ENCODE data around the gene HOXB3.
"Not testable (repeated sequence)": the region's sequence is repeated elsewhere in the genome, so short reads cannot be mapped to it uniquely, and the experiment has no call there.

HOXB3 gene

GRCh38 chr17:48539177-48539576, 50.9 kb downstream of the HOXB3 start:
- Histone ChIP-seq H3K27ac (ENCODE audit: low read length) (no peak overlapping the region), H4K20me1 (ENCODE audit: insufficient read depth, low read length) (no peaks in the 10 kb centered on the region), H3K4me1 (ENCODE audit: insufficient read depth, low read length) (no peaks in the 10 kb centered on the region), H3K4me2 (ENCODE audit: insufficient read depth, low read length) (no peak overlapping the region), H2AFZ (ENCODE audit: low read depth, low read length) (no peak overlapping the region), H3K9ac (ENCODE audit: low read depth, low read length) (no peak overlapping the region), H3K9me3 (ENCODE audit: insufficient read depth, low read length, severe bottlenecking) (no peaks in the 10 kb centered on the region), H3K27me3 (ENCODE audit: insufficient read depth, low read length, poor library complexity) (peaks cover 16% of the 10 kb centered on the region), H3K4me3 (ENCODE audit: low read depth in 1 of 2, low read length in 2 of 2) (no peak overlapping the region), H3K36me3 (ENCODE audit: insufficient read depth, low read length) (no peaks in the 10 kb centered on the region), H3K79me2 (ENCODE audit: insufficient read depth, low read length) (no peaks in the 10 kb centered on the region)
- TF ChIP-seq CTCF (IDR thresholded peaks at IDR 0.05; ENCODE audit: borderline replicate concordance, extremely low read depth, low read length, poor library complexity, severe bottlenecking) = no peak
- TF ChIP-seq EZH2 (IDR thresholded peaks at IDR 0.05; ENCODE audit: borderline replicate concordance, low read depth, low read length, severe bottlenecking) = no peak
- no peak for DNase-seq
- no peak for ATAC-seq (ENCODE audit: insufficient read depth, low read depth)

DNA sequence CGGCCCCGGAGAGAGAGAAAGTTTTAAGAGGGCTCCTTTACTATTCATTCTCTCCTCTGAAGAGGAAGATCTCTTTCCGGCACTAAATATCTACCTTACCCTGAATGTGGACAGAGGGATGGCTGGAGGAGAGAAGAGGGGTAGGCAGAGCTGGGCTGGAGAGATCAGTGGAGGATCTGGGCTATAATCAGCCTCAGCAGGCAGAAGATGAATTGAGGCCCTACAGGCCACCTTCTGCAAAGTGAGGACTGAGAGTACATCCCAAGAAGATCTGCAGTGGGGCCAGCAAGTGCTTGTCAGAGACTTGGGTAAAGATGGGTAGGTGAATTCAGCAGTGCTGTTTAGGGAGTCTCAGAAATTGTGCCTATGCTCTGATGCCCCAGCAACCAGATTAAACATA, 52.7 kb downstream of the HOXB3 start:
- no peaks in the 10 kb centered on the region for H4K20me1 ChIP-seq (ENCODE audit: insufficient read depth, low read length)
- H3K27me3 ChIP-seq (ENCODE audit: insufficient read depth, low read length, poor library complexity) = peaks cover 20% of the 10 kb centered on the region
- no peaks in the 10 kb centered on the region for H3K79me2 ChIP-seq (ENCODE audit: insufficient read depth, low read length)
- H3K27ac ChIP-seq (ENCODE audit: low read length) = no peak overlapping the region
- no peak overlapping the region for H3K9ac ChIP-seq (ENCODE audit: low read depth, low read length)
- no peaks in the 10 kb centered on the region for H3K4me1 ChIP-seq (ENCODE audit: insufficient read depth, low read length)
- ATAC-seq (ENCODE audit: insufficient read depth, low read depth) (no peak), DNase-seq (no peak)
- H3K9me3 ChIP-seq (ENCODE audit: insufficient read depth, low read length, severe bottlenecking) = no peaks in the 10 kb centered on the region
- H3K4me2 ChIP-seq (ENCODE audit: insufficient read depth, low read length) = no peak overlapping the region
- H2AFZ ChIP-seq (ENCODE audit: low read depth, low read length) = no peak overlapping the region
- H3K4me3 ChIP-seq (ENCODE audit: low read depth in 1 of 2, low read length in 2 of 2) = no peak overlapping the region
- no peak for TF ChIP-seq CTCF (IDR thresholded peaks at IDR 0.05; ENCODE audit: borderline replicate concordance, extremely low read depth, low read length, poor library complexity, severe bottlenecking)
- no peak for TF ChIP-seq EZH2 (IDR thresholded peaks at IDR 0.05; ENCODE audit: borderline replicate concordance, low read depth, low read length, severe bottlenecking)
- no peaks in the 10 kb centered on the region for H3K36me3 ChIP-seq (ENCODE audit: insufficient read depth, low read length)

GRCh38 chr17:48535793-48536559, 54.1 kb downstream of the HOXB3 start:
- H3K27ac ChIP-seq (ENCODE audit: low read length); H3K4me3 ChIP-seq (ENCODE audit: low read depth in 1 of 2, low read length in 2 of 2); H3K9me3 ChIP-seq (ENCODE audit: insufficient read depth, low read length, severe bottlenecking); H2AFZ ChIP-seq (ENCODE audit: low read depth, low read length); ATAC-seq (ENCODE audit: insufficient read depth, low read depth); DNase-seq; H4K20me1 ChIP-seq (ENCODE audit: insufficient read depth, low read length); H3K4me2 ChIP-seq (ENCODE audit: insufficient read depth, low read length); H3K79me2 ChIP-seq (ENCODE audit: insufficient read depth, low read length); H3K36me3 ChIP-seq (ENCODE audit: insufficient read depth, low read length); H3K4me1 ChIP-seq (ENCODE audit: insufficient read depth, low read length); H3K9ac ChIP-seq (ENCODE audit: low read depth, low read length): not testable (repeated sequence)
- H3K27me3 ChIP-seq (ENCODE audit: insufficient read depth, low read length, poor library complexity) = peaks cover 20% of the 10 kb centered on the region

GRCh38 chr17:48532261-48532660, 57.8 kb downstream of the HOXB3 start:
- Histone ChIP-seq H4K20me1 (ENCODE audit: insufficient read depth, low read length) (no peaks in the 10 kb centered on the region), H3K27me3 (ENCODE audit: insufficient read depth, low read length, poor library complexity) (peaks cover 12% of the 10 kb centered on the region)

More at GRCh38 chr17:48532261-48532660, 57.8 kb downstream of the HOXB3 start:
- Histone ChIP-seq H3K79me2 (ENCODE audit: insufficient read depth, low read length) (no peaks in the 10 kb centered on the region), H3K4me1 (ENCODE audit: insufficient read depth, low read length) (no peaks in the 10 kb centered on the region), H3K27ac (ENCODE audit: low read length) (no peak overlapping the region), H2AFZ (ENCODE audit: low read depth, low read length) (no peak overlapping the region), H3K4me3 (ENCODE audit: low read depth in 1 of 2, low read length in 2 of 2) (no peak overlapping the region), H3K9ac (ENCODE audit: low read depth, low read length) (no peak overlapping the region), H3K4me2 (ENCODE audit: insufficient read depth, low read length) (no peak overlapping the region), H3K9me3 (ENCODE audit: insufficient read depth, low read length, severe bottlenecking) (no peaks in the 10 kb centered on the region), H3K36me3 (ENCODE audit: insufficient read depth, low read length) (no peaks in the 10 kb centered on the region)
- no peak for ATAC-seq (ENCODE audit: insufficient read depth, low read depth)
- no peak for TF ChIP-seq CTCF (IDR thresholded peaks at IDR 0.05; ENCODE audit: borderline replicate concordance, extremely low read depth, low read length, poor library complexity, severe bottlenecking)
- DNase-seq = no peak

Measured in DND-41 (cell line).